GM19238 (cell line): Measurements from ENCODE around the gene XPR1.
"Not testable (repeated sequence)": the region's sequence is repeated elsewhere in the genome, so short reads cannot be mapped to it uniquely, and the experiment has no call there.

Source experiments
- DNase-seq: peaks from one replicate; pipeline ENCODE4 v3.0.0; 2011; ENCODE audit warnings: low spot score; ENCODE audit not compliant: insufficient read length

XPR1 gene

GRCh38 chr1:180838535-180838934, 206.7 kb downstream of the XPR1 start:
- no peak for DNase-seq

- DNase-seq, result no peak
Observed at GRCh38 chr1:180839547-180839946, 207.7 kb downstream of the XPR1 start.

- DNase-seq, result no peak
Observed at GRCh38 chr1:180841415-180841814, 209.6 kb downstream of the XPR1 start.

GRCh38 chr1:180842052-180842451, 210.2 kb downstream of the XPR1 start:
- DNase-seq, result no peak

GRCh38 chr1:180842491-180843275, 210.9 kb downstream of the XPR1 start:
- no peak for DNase-seq

GRCh38 chr1:180845352-180845751, 213.5 kb downstream of the XPR1 start:
- no peak for DNase-seq

- DNase-seq, result no peak
Observed at GRCh38 chr1:180848191-180848590, 216.4 kb downstream of the XPR1 start.

- DNase-seq, result no peak
Observed at GRCh38 chr1:180849031-180849775, 217.4 kb downstream of the XPR1 start.

- DNase-seq, result no peak
Observed at GRCh38 chr1:180851995-180852887, 220.4 kb downstream of the XPR1 start.

GRCh38 chr1:180854001-180854400, 222.2 kb downstream of the XPR1 start:
- DNase-seq, result no peak

GRCh38 chr1:180854456-180854855, 222.6 kb downstream of the XPR1 start:
- no peak for DNase-seq

GRCh38 chr1:180857947-180858725, 226.3 kb downstream of the XPR1 start:
- not testable (repeated sequence) for DNase-seq

- DNase-seq, result no peak
Observed at GRCh38 chr1:180859306-180859705, 227.5 kb downstream of the XPR1 start.

GRCh38 chr1:180860535-180860934, 228.7 kb downstream of the XPR1 start:
- DNase-seq, result no peak

- DNase-seq, result no peak
Observed at GRCh38 chr1:180862305-180862704, 230.5 kb downstream of the XPR1 start.

GRCh38 chr1:180863158-180863775, 231.4 kb downstream of the XPR1 start:
- no peak for DNase-seq

- DNase-seq, result peak; percentile 19
Observed at GRCh38 chr1:180881806-180882509, 250.1 kb downstream of the XPR1 start.

- DNase-seq, result no peak
Observed at GRCh38 chr1:180884588-180885300, 252.9 kb downstream of the XPR1 start.

- no peak for DNase-seq
Observed at GRCh38 chr1:180886338-180886737, 254.5 kb downstream of the XPR1 start.
